Inflammatory macrophage treated with lipopolysaccharide for 4 hours (primary cell): Measurements from ENCODE around the gene WIPI1.

Experiments used
- DNase-seq: peaks from one replicate; pipeline ENCODE4 v3.0.0-alpha.2; 2020

WIPI1 gene

GRCh38 chr17:68437979-68438822 is 19.1 kb downstream of the WIPI1 start:
- peak; percentile 70 for DNase-seq

DNA sequence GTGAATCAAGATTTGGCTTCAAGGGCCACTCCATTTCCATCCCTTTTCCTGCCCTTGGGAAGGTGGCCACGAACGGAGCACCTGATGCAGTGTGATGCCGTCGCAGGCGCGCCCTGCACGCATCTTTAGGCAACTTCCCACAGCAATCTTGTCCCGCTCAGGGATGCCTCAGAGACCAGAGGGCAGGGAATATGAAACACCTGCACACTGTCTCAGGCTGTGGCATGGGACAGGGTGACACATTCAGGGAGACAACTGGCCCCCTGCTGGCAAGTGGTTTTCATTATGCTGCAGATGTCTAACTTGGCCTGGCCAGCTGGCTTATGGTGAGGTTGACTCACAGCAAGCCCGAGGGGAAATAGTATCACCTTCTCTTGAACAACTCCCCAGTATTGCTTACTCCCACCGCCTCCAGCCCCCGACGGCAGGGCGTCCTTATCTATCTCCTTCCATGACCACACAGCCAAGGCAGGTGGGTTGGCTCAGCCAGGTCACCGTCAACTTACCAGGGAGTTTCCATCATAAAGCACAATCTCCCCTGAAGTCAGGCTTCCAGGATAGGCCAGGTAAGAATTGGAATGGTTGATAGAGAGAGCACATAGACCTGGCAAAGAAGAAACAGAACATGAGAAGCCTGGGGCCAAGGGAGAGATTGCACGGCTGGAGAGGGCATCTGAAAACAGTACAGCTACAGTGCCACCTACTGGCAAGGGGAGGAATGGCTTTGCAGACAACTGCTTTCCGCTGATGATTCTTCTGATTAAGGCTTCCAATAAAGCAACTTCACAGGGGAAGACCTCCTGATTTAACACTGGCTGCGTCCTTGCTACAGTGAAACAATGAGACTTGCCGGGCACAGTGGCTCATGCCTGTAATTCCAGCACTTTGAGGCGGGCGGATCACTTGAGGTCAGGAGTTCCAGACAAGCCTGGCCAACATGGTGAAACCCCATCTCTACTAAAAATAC is 21.1 kb downstream of the WIPI1 start:
- DNase-seq, result peak; percentile 77

- no peak for DNase-seq
Observed at GRCh38 chr17:68435361-68435760, 21.9 kb downstream of the WIPI1 start.

GRCh38 chr17:68433911-68434508 is 23.3 kb downstream of the WIPI1 start:
- no peak for DNase-seq

DNA sequence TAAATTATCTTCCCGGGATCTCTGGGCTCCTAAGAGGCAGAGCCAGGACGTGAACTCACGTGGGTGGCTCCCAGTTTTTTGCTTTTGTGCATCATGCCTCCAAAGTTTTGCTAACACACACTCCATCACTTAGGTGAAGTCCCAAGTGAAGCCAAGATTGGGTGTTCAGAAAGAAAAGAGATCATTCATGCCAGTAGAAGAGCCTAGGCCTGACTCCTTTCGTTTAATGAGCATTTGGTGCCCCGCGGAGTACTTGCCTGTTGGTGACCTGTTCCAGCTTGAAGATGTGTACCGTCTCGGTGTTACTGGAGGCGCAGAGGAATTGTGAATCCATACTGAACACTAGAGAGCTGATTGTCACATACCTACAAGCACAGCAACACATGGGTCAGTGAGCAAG is 24.1 kb downstream of the WIPI1 start:
- DNase-seq, result no peak

DNA sequence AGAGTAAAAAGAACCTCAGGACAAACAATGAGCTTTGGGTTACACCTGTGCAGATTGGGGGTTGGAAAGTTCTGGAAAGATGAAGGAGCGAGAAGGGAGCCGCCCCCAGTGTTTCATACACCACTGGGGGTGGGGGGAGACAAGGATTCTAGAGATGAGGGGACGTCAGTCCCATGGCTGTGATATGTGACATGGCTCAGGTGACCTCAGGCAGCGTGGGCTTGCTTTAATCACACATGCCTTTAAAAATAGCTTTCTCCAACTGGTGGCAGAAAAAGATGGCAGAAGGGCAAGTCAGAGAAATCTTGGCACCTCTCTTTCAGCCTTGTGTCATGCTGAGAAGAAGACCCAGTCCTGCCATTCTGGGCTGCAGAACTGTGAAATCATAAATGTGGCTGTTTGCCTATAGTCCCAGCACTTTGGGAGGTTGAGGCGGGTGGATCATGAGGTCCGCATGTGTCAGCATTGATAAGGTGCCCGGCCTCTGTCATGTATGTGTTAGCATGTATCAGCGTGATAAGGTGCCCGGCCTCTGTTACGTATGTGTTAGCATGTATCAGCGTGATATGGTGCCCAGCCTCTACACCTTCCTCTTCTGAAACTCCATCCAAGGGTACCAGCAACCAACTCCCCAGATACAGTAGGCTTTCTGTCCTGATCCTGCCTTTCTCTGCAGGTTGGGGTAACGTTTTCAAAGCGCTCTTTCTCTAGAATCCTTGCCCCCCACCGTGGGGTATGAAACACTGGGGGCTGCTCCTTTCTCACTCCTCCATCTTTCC is 25.0 kb downstream of the WIPI1 start:
- no peak for DNase-seq

GRCh38 chr17:68431661-68432071 is 25.6 kb downstream of the WIPI1 start:
- DNase-seq, result no peak

- no peak for DNase-seq
Observed at GRCh38 chr17:68431045-68431608, 26.2 kb downstream of the WIPI1 start.

GRCh38 chr17:68429881-68430280 is 27.4 kb downstream of the WIPI1 start:
- DNase-seq, result no peak

- DNase-seq, result no peak
Observed at GRCh38 chr17:68428498-68429172, 28.7 kb downstream of the WIPI1 start.

- DNase-seq, result no peak
Observed at GRCh38 chr17:68427575-68427974, 29.7 kb downstream of the WIPI1 start.

GRCh38 chr17:68425979-68426378 is 31.3 kb downstream of the WIPI1 start:
- no peak for DNase-seq

DNA sequence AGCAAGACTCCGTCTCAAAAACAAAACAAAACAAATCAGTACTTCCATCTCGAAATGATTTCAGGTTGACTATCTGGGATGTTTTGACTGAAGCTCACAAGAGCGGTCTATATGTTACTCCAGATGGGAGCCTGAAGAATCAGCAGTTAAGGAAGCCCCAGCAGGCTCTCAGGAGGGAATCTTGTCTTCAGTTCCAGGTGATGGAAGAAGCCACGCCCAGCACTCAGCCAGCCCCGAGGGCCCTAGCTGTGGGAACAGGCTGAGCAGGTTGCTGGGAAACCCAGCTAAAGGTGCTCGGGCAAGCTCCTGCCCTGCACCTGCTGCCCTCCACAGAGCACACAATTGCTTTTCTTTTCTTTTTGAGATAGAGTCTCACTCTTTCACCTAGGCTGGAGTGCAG is 32.4 kb downstream of the WIPI1 start:
- DNase-seq, result no peak

DNA sequence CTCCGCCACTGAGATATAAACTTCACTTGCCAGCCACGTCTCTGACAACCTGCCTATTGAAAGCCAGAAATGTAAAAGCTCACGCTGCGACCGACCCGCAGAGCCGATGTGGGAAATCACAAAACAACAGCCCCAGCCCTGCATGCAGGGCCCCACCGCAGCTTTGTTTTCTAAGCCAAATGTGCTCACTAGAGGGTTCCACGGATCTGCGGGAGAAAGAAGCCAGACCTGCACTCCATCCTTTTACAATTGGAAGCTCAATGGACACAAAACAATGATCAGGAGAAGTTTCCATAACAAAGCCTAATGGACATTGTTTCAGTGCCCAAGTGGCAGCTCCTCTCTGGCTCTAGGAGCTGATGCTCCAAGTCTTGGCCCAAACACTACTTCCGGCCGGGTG is 33.1 kb downstream of the WIPI1 start:
- DNase-seq, result no peak

GRCh38 chr17:68423251-68423650 is 34.0 kb downstream of the WIPI1 start:
- no peak for DNase-seq

DNA sequence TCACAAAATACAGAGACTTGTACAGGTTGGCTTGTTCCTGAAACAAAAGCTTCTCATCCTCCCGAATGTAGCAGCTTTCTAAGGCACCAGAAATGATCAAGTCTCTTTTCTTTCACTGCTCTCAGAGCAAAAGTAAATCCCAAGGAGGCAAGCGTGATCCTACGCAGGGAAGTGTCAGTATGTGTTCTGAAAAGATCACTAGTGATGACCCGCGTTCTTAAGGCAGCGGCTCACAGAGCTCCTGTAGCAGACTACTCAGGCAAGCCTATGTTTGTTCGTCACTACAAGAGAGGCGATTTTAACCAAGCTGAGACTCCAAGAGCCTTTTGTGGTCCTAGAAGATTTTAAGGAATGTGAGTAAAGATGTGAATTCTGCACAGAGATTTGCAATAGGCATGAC is 34.5 kb downstream of the WIPI1 start:
- DNase-seq, result no peak

DNA sequence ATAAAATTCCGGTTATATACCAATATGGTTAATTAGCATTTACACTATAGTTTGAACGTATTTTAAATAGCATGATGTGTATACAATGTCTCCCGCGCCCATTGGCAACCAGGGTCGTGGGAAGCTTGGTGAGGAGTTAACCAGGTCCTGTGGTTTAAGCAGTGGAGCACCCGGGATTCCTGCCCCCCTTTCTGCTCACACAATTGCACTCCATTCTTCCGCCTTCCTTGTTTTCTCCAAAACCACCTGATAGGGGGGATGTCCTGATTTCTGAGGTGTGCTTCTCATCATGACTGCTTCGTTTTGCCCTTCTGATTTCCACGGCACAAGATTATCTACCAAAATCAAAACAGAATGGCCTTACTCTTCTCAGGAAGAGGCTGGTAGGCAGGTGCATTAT is 35.8 kb downstream of the WIPI1 start:
- DNase-seq, result no peak

GRCh38 chr17:68420065-68420464 is 37.2 kb downstream of the WIPI1 start:
- no peak for DNase-seq

DNA sequence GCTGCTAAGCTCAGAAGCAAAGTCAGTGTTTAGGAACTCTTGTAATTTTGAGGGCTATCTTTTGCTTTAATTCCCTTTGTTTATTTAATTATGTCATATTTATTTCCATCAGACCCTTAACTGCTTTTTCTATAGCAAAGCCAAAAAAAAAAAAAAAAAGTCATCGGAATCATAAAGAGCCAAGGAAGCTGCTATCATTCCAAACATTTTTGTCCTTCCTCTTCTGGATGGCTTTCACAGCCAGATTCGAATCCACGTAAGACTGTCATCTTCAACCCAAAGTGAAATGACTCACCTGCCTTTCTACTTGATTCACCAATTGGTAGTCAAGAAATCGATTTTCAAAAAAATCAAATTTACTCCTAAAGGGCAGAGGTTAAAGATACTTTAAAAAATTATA is 38.4 kb downstream of the WIPI1 start:
- DNase-seq, result no peak

DNA sequence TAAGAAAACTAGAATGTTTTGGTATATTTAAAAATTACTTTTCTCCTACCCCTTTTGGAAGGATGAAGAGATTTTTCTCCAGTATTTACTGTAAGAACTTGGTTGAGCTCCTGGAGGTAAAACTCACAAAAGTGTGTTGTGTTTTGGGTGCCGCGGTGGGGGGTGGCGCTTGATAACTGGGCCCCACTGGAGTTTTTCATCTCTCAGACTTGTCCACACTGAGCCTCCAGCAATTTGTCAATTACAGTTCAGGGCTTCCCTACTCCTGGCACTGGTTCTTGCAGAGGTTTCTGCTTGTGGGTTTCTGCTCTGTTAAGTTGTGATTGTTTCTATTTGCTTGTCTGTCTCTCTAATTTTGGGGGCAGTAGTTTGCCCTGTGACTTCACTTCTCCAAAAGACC is 40.0 kb downstream of the WIPI1 start:
- no peak for DNase-seq

DNA sequence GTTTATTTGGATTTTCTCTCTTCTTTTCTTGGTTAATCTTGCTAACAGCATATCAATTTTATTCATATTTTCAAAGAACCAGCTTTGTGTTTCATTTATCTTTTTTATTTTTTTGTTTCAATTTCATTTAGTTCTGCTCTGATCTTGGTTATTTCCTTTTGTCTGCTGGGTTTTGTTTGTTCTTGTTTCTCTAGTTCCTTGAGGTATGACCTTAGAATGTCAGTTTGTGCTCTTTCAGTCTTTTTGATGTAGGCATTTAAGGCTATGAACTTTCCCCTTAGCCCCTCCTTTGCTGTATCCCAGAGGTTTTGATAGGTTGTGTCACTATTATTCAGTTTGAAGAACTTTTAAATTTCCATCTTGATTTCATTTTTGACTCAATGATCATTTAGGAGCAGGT is 42.4 kb downstream of the WIPI1 start:
- DNase-seq, result peak; percentile 13
